Activated naive CD4-positive, alpha-beta T cell (primary cell): Measurements from ENCODE around the gene EHBP1L1.

Experiments
- DNase-seq, 4 experiments: peaks; one replicate each; lab custom pipeline; 2025; lab: John Stamatoyannopoulos, UW

The EHBP1L1 gene

GRCh38 chr11:65577756-65578109, 1.9 kb downstream of the EHBP1L1 start:
- no peak for DNase-seq

- no peak for DNase-seq
Measured at GRCh38 chr11:65578134-65578533, 2.3 kb downstream of the EHBP1L1 start.

GRCh38 chr11:65578667-65579066, 2.8 kb downstream of the EHBP1L1 start:
- no peak for DNase-seq

- DNase-seq, result no peak
Measured at GRCh38 chr11:65579291-65579690, 3.4 kb downstream of the EHBP1L1 start.

GRCh38 chr11:65580031-65580692, 4.3 kb downstream of the EHBP1L1 start:
- DNase-seq, result no peak

GRCh38 chr11:65580756-65581155, 4.9 kb downstream of the EHBP1L1 start:
- no peak for DNase-seq

- DNase-seq, result no peak
Measured at GRCh38 chr11:65581928-65582327, 6.1 kb downstream of the EHBP1L1 start.

- DNase-seq, result no peak
Measured at GRCh38 chr11:65583589-65583988, 7.7 kb downstream of the EHBP1L1 start.

GRCh38 chr11:65584106-65584505, 8.3 kb downstream of the EHBP1L1 start:
- no peak for DNase-seq

- no peak for DNase-seq
Measured at GRCh38 chr11:65584723-65585171, 8.9 kb downstream of the EHBP1L1 start.

GRCh38 chr11:65585396-65586246, 9.8 kb downstream of the EHBP1L1 start:
- DNase-seq, result no peak

- no peak for DNase-seq
Measured at GRCh38 chr11:65586247-65586630, 10.4 kb downstream of the EHBP1L1 start.

GRCh38 chr11:65586676-65587075, 10.8 kb downstream of the EHBP1L1 start:
- DNase-seq, result no peak

GRCh38 chr11:65588199-65589054, 12.6 kb downstream of the EHBP1L1 start:
- peak; percentile 24 to 61 (median 38) for DNase-seq

- no peak for DNase-seq
Measured at GRCh38 chr11:65589444-65590239, 13.8 kb downstream of the EHBP1L1 start.

GRCh38 chr11:65590240-65590738, 14.4 kb downstream of the EHBP1L1 start:
- no peak for DNase-seq

GRCh38 chr11:65591939-65592857, 16.3 kb downstream of the EHBP1L1 start:
- DNase-seq, result no peak

GRCh38 chr11:65592858-65593517, 17.1 kb downstream of the EHBP1L1 start:
- DNase-seq, result no peak

GRCh38 chr11:65593518-65594414, 17.9 kb downstream of the EHBP1L1 start:
- peak in 1 of 4 experiments; percentile 50 for DNase-seq
